Measurements from ENCODE around the gene SOX3. TPM values are rescaled to one million over a fixed set of nuclear protein-coding genes. Genes with fewer than 3 reads are reported as not detected.

SOX3 gene
- total and polyA plus RNA-seq, 2 of the 8 experiments (the other 6 are each of a cell fraction or from before 2014, with no cell fraction given), result 10.4 to 41.0 TPM

- TF ChIP-seq RXRA (IDR thresholded peaks at IDR 0.05; ENCODE audit: insufficient read depth, low read depth, low read length), result no peak
- no peak for TF ChIP-seq USF2 (IDR thresholded peaks at IDR 0.05; ENCODE audit: low read length)
- TF ChIP-seq POLR2AphosphoS5 (IDR thresholded peaks at IDR 0.05; ENCODE audit: low read depth, low read length), result peak; percentile 85
- TF ChIP-seq BACH1 (IDR thresholded peaks at IDR 0.05; ENCODE audit: low read length), result no peak
- peak; percentile 14; the same call in 1 of the 2 replicates for TF ChIP-seq E2F6 (IDR thresholded peaks at IDR 0.05)
These were observed at the start of gene SOX3 (continued) for GRCh38 chrX:140504371-140505324.
